HG02759 (cell line): ENCODE measurements around the gene ZNF491.
"Not testable (repeated sequence)": the region's sequence is repeated elsewhere in the genome, so short reads cannot be mapped to it uniquely, and the experiment has no call there.

Experiments used
- ATAC-seq: cut with Tn5 transposase; IDR thresholded peaks from one replicate; pipeline ENCODE4 v1.9.1; 2021; ENCODE audit warnings: mild to moderate bottlenecking, moderate library complexity; ENCODE audit not compliant: unreplicated experiment

Gene ZNF491

DNA sequence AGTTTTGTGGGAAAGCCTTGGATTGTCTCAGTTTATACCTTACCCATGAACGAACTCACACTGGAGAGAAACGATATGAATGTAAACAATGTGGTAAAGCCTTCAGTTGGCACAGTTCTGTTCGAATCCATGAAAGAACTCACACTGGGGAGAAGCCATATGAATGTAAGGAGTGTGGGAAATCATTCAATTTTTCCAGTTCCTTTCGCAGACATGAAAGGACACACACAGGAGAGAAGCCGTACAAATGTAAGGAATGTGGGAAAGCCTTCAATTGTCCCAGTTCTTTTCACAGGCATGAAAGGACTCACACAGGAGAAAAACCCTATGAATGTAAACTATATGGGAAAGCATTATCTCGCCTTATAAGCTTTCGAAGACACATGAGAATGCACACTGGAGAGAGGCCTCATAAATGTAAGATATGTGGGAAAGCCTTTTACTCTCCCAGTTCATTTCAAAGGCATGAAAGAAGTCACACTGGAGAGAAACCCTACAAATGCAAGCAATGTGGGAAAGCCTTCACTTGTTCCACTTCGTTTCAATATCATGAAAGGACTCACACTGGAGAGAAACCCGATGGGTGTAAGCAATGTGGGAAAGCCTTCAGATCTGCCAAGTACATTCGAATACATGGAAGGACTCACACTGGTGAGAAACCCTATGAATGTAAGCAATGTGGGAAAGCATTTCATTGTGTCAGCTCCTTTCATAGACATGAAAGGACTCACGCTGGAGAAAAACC lies 8.2 kb downstream of the ZNF491 start:
- no peak for ATAC-seq

DNA sequence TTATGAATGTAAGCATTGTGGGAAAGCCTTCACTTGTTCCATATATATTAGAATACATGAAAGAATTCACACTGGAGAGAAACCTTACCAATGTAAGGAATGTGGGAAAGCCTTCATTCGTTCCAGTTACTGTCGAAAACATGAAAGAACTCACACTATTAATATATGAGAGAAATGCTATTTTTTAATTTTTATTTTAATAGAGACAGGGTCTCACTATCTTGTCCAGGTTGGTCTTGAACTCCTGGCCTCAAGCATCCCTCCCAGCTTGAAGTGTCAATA lies 8.7 kb downstream of the ZNF491 start:
- no peak for ATAC-seq

DNA sequence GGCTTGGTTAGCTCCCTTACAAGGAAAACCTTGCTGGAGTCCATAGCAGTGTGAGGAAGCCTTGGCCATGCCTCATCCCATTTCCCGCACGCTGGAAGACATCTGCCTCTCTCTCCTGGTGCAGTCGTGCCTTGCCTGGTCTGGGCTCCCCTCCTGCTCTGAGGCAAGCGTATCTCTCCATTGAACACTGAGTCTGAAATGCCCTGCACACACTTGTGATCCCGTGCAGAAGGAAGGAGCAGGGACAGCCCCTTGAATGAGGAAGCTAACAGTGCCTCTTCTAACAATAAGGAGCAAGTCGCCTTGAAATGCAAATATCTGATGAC lies 15.3 kb downstream of the ZNF491 start:
- peak; percentile 39 for ATAC-seq

DNA sequence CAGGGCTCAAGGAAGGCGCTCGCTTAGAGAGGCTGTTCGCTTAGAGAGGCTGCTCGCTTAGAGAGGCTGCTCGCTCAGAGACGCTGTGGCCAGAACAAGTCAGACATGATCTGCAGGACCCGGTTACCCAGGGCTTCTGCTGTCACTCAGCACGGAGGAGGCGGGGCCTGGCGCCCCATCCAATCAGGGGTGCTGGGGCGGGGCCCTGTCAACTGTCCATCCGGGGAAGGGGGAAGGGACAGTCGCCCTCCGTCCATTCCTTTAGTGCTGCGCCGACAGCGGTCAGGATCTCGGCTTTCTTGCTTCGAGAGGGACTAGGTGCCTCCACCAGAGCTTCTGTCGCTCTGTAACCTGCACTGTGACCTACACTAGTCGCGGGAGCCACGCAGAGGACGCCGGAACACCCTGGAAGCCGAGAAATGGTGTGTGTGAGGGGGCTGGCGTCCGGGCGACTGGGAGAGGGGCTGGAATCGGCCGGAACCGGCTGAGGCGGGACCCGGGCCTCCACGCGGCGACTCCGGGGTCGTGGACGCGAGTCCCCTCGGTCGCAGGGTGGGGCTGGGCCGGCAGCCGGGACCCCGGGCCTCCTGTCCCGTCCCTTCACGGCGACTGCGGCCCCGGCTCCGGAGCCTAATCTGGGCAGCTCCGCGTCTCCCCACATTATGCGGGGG lies 15.8 kb downstream of the ZNF491 start, which contains the start of gene ZNF440:
Gene ZNF440 (plus strand): TSS at position 245 of the 671 bp plus-strand sequence. CDS start 175 bp downstream, at position 420.
- peak; percentile 99 for ATAC-seq

DNA sequence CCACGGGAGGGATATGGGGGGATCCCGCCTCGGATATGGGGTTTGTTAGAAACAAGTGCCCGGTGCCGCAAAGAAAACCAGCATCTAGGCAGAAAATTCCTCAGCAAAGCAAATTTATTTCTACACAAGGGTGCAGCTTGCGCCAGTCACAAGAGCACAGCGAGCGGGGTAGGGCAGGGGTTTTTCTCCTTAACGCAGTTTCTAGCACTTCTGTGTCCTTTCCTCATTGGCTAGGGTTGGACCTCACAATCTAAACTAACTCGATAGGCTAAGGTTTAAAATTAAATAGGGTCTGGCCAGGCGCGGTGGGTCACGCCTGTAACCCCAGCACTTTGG lies 16.3 kb downstream of the ZNF491 start:
- ATAC-seq = no peak

DNA sequence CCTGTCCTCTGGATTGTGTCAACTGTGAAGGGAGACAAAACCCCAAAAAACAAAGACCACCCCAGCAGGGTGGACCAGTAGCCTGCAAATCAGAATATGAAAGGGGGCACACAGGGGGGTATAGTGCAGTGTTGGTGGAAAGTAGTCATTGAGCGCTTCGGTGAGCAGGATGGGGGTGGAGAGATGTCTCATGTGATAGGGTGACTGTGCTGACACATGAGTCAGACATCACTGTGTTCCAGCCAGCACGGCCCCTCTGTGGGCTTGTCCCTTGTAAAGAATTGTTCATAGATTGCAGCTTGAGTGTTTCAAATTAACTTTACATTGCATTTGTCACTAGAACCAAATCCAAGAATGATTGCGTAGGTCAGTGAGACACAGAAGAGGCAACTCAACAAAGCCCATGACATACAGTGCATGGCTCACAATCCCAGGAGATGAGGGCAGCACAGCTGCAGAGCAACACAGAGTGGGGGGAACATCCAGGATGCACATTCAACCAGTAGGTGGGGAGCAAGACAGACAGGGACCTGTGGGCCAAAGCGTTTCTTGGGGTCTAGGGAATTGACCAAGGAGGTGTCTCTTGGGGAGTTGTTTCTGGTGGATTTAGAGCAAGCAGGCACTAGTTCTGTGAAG lies 23.3 kb downstream of the ZNF491 start:
- ATAC-seq = no peak

DNA sequence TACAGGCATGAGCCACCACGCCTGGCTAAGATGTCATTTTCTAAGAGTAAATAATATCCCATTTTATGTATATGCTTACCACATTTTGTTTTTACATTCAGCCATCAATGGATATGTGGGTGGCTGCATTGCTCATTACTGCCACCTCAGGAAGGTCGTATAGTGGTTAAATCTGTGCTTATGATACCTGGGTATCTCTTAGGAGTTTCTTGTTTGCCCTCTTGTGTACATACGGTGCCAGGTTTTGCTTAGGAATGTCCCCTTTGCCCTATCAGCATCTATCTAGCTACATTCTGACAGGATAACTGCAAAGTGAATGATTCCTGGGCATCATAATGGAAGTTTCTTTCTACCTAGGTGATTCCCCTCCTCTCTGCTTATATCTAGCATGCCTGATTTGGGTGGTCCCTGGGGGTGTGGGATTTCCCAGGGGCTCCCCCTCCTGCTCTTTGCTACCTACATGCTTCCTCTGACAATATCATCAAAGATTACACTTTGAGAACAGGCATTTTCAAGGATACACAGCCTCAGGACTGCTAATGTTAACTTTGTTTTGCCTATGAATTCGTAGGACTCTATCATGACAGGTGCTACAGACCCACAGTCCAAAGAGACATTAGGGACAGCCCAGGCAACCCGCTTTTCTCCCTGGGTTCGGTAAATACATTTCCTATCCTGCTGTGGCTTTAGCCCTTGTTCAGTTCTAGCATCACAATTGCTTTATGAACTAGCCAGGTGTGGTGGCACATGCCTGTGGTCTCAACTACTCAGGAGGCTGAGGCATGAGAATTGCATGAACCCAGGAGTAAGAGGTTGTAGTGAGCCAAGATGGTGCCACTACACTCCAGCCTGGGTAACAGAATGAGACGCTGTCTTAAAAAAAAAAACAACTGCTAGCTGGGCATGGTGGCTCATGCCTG lies 30.9 kb downstream of the ZNF491 start:
- not testable (repeated sequence) for ATAC-seq

DNA sequence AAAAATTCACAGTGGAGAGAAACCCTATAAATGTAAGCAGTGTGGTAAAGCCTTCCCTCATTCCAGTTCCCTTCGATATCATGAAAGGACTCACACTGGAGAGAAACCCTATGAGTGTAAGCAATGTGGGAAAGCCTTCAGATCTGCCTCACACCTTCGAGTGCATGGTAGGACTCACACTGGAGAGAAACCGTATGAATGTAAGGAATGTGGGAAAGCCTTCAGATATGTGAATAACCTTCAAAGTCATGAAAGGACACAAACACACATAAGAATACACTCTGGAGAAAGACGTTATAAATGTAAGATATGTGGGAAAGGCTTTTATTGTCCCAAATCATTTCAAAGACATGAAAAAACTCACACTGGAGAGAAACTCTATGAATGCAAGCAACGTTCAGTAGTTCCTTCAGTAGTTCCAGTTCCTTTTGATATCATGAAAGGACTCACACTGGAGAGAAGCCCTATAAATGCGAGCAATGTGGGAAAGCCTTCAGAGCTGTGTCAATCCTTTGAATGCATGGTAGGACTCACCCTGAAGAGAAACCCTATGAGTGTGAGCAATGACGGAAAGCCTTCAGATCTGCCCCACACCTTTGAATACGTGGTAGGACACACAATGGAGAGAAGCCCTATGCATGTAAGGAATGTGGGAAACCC lies 34.1 kb downstream of the ZNF491 start:
- ATAC-seq = no peak

DNA sequence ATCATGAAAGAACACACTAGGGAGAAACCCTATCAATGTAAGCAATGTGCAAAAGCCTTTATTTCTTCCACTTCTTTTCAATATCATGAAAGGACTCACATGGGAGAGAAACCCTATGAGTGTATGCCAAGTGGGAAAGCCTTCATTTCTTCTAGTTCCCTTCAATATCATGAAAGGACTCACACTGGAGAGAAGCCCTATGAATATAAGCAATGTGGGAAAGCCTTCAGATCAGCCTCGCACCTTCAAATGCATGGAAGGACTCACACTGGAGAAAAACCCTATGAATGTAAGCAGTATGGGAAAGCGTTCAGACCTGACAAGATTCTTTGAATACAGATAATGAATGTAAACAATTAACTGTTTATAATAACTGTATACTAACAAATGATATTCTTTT lies 35.2 kb downstream of the ZNF491 start:
- no peak for ATAC-seq

DNA sequence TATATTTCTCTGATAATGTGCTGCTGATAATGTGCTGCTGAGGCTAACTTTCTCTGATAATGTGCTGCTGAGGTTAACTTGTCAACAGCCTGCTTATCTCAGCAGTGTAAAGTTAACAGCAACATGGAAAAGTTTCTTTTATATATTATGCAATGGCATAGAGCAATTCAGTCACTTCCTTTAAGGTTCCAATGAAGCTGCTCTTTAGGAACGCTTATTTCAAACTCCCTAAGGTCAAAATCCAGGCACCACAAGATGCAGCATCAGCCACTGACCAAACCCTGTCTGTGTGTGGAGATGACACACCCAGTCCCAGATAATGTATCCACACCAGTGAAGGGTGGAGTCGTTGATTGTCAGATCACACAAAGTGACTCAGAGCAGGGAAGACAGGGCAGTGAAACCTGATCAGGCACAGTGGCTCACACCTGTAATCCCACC lies 37.3 kb downstream of the ZNF491 start:
- ATAC-seq = not testable (repeated sequence)

DNA sequence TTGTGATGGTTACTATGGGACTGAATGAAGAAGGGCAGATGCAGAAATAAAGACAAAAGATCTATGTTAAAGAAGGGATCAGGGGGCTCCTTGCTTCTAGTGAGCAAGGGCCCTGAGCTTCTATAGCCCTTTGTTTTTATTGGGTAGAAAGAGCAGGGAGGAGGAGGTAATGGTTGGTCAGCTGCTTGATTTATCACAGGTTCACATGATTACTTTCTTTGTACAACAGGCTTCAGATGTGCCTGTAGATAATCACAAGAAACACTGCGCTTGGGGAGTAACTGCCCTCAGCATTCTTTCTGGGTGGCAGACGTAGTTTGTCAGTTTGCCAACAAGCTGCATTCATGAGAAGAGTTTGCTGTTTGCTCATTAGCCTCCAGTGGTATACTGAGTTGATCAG lies 45.4 kb downstream of the ZNF491 start:
- no peak for ATAC-seq

DNA sequence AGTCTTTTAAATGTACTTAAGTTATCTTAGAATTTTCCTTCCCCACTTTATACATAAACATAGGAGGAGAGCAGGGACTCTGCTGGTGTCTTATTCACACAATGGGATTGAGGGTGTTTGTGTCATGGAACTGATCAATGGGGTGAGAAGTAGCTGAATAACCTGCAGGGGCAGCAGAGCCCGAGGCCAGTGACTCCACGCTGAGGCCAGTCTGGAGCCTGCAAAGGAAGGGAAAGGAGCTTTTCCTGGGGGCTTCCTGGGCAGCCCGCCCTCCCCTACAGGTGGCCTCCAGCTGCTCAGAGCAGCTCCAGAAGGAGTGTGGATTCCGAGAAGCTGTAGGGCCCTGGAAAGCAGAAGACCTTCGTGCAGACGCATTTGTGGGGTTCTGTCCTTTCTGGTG lies 49.3 kb downstream of the ZNF491 start:
- not testable (repeated sequence) for ATAC-seq

DNA sequence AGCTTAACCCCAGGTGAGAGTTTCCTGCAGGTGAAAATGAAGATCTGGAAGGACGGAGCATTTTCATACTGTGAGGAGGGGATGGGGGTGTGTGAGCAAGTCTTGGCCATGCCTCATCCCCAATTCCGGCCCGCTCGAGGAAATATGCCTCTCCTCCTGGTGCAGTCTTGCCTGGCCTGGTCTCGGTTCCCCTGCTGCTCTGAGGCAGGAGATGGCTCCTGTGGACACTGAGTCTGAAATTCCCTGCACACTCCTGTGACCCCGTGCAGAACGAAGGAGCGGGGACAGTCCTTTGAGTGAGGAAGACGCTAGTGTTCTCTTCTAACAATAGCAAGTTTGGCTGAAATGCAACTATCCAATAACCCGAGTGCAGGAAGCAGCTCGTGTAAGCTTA lies 49.9 kb downstream of the ZNF491 start:
- no peak for ATAC-seq

DNA sequence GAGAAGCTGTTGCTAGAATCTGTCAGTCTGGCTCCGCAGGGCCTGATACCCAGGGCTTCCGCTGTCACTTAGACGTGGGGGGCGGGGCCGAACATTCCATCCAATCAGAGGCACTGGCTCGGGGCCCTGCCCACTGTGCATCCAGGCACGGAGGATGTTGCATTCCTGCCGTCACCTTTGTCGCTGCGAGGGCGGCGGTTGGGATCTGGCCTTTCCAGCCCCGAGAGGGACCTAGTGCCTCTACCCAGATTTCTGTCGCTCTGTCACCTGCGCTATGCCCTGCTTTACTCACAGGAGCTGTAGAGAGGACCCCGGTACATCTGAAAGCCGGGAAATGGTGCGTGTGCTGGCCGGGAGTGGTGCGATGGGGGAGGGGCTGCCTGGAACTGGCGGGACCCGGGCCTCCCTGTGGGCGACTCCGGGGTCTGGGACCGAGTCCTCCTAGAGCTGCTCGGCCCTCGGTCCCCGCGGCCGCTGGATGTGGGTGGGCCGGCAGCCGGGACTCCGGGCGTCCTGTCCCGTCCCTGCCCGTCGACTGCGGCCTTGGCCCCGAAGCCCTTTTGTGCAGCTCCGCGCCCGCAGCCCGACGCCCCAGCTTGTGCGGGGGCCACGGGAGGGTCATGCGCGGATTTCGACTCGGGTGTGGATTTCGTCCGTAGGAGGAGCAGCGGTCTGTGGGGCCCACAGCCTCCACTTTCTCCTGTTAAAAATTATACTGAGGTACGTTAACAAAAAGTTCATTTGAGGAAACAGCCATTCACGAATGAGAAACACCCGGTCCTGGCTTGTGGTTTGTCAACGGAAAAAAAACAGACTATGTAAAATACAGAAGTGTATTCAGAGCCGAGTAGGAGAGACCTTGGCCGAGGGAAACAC lies 50.5 kb downstream of the ZNF491 start, which contains the start of gene ZNF439:
Gene ZNF439 (plus strand): TSS at position 133 of the 876 bp plus-strand sequence. CDS start 142 bp downstream, at position 275.
- peak; percentile 93 for ATAC-seq

DNA sequence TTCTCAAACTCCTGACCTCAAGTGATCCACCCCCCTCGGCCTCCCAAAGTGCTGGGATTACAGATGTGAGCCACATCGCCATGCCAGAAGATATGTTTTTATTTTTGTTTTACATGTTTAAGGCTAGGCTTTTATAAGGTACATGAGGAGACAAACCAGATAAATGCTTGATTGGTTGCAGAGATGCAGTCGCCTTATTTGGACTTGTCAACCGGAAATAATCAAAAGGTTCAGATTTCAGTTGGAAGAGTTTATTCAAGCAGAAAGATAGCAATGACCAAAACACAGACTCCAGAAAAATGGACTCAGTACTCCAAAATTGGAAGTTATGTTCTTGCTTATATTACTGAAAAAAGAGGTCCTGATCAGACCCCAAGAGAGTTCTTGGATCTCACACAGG lies 52.0 kb downstream of the ZNF491 start:
- ATAC-seq = not testable (repeated sequence)

DNA sequence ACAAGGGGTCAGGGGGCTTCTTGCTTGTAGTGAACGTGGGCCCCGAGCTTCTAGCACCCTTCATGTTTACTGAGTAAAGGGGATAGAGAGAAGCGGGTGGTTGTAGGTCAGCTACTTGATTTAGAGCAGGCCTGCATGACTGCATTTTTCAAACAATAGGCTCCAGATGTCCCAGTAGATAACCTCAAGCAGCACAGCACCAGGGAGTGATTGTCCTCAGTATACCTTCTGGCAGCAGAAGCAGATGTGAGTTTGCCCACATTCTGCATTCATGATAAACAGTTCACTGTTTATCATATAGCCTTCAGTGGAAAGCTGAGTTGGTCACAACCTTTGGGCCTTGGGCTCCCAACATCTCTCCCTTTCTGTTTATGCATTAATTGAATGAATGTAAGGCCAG lies 55.0 kb downstream of the ZNF491 start:
- ATAC-seq = no peak

DNA sequence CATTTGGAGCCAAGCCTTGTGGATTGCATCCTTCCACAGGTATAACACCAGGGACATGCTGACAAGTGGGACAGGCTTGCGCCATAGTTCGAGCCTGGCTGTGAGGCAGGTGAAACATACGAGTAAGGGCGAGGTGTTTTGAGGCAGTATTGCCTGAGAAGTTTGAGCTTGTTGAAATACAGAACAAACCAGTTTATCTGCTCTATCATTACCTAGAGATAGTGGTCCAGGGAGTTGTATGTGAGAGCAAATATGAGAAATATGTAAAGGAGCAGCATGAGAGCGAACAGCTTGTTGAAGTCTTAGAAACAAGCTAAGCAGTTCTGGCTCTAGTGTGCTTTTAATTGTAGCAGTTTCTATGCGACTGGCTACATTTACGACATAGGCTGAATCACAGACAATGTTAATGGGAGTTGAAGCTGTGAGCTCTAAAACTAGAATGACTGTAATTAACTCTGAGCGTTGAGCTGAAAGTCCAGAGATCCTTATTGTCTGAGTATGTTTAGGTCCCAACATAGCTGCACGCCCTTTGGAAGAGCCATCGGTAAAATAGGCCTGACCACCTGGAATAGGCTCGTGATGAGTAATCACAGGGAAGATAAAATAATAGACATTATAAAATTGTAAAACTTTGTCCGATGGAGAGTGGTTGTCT lies 58.4 kb downstream of the ZNF491 start:
- ATAC-seq = no peak
